GM19193 (cell line): ENCODE results near the gene QKI.

Experiments used
- POLR2A ChIP-seq: IDR thresholded peaks from 4 replicates; pipeline ENCODE4 v1.6.1; 2011; ENCODE audit not compliant: insufficient read depth, insufficient read length; ENCODE audit errors: extremely low read depth

Gene QKI

DNA sequence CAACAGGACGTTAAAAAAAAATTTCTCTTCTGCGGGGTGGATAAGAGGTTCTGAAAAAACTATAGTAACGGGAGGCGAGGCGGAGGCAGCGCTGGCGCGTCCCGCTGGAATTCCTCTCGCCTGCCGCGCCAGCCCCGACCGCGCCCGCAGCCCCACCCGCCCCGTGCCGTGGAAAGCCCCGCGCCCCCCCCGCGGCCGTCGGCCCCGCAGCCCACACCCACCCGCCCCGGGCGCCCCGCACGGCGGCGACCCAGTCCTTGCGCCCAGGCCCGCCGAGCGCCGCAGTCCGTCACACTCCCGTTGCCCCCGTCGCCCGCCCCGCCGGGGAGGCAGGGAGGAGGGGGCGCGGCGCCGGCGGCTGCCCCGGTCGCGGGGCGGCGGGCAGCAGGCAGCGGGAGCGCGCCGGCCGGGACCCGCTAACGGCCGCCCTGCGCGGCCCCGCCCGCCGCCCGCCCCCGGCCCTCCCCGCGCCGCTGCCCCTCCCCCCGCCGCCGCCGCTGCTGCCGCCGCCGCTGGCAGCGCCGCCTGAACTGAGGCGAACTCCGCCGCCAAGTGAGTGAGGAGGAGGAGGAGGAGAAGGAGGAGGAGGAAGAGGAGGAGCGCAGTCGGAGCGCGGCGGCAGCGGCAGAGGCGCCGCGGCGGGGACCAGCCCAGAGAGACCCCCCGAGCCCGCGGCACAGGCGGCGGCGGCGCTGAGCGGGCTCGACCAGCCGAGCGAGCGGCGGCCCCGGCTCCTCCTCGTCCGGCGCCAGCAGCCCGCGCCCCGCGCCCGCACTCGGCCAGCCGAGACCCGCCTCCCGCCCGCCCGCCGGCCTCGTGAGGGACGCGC lies at the start of gene QKI:
Gene QKI (plus strand): TSS at position 602 of the 829 bp plus-strand sequence. CDS start 476 bp downstream, outside the sequence.
- TF ChIP-seq POLR2A, result peak; percentile 59

- no peak for TF ChIP-seq POLR2A
Measured at GRCh38 chr6:163366288-163366687, 48.2 kb upstream of the QKI start.

- no peak for TF ChIP-seq POLR2A
Measured at GRCh38 chr6:163367497-163368183, 46.9 kb upstream of the QKI start.

DNA sequence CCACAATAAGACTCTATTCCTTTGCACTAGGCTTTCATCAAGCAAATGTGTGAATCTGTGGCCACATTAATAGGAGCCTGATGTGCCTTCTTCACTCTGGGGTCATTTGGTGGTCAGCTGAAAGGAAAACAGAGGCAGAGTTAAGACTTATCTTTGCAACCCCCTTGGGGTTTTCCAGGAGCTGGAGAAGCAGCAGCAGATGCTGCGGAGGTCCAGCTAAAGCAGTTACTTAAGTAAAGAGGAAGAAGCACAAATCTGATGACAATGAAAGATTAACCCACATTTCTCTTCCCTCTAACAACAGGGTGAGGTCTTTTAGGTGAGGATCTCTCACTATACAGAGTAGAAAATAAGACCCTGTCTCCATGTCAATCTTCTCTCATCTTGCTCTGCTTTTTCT lies 45.4 kb upstream of the QKI start:
- no peak for TF ChIP-seq POLR2A

- no peak for TF ChIP-seq POLR2A
Measured at GRCh38 chr6:163369628-163370365, 44.7 kb upstream of the QKI start.

- no peak for TF ChIP-seq POLR2A
Measured at GRCh38 chr6:163370464-163371117, 43.9 kb upstream of the QKI start.

DNA sequence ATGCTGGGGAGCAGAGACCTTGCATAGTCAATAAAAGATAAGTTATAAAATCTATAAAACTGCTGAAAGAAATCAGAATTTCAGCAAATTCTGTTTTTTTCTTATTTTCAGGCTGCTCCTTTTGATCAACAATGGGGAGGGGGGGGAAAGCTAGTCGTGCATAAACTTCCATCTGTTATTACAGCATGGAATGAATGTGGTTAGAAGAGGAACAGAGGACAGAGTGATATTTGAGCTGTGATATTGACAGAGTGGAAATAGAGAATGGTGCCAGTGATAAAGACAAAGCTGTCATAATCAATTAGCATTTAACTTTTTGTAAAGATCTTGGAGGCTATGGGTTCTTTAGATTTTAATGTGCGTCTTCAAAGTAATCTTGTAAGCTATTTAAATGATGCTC lies 43.4 kb upstream of the QKI start:
- no peak for TF ChIP-seq POLR2A

DNA sequence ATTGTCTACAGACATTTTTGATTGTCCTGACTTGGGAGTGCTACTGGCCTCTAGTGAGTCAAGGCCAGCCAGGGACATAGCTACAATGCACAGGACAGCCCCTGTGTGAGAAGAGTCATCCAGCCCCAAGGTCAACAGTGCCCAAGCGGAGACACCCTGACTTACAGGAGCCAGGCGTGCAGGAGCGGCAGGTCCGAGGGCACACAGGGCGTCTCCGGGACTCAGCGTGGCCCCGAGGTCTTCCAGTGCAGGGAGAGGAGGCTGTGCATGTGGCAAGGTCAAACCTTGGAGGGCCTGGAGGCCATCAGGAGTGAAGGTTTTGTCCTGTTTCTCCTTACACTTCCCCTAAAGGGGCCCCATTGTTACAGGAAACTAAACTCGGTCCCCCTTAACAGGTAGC lies 41.3 kb upstream of the QKI start:
- TF ChIP-seq POLR2A, result no peak

GRCh38 chr6:163375361-163375760 lies 39.2 kb upstream of the QKI start:
- no peak for TF ChIP-seq POLR2A

DNA sequence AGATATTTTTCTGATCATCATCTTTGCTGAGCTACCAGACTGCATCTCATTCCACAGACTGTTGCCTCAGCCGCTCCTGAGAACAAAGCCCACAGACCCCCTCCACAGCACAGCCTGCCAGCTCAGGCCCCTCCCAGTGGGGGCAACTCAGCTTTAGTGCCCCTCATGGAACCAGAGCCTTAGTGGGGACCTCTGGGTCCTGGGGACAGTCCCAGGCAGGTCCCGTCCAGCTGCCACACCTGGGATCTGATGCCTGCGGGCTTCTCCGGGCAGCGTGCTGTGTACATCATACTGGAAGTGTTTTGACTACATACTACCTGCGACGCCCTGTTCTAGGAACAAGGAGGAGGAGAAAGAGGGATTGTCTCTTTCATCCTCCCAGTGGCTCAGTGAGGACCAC lies 38.3 kb upstream of the QKI start:
- TF ChIP-seq POLR2A, result no peak

DNA sequence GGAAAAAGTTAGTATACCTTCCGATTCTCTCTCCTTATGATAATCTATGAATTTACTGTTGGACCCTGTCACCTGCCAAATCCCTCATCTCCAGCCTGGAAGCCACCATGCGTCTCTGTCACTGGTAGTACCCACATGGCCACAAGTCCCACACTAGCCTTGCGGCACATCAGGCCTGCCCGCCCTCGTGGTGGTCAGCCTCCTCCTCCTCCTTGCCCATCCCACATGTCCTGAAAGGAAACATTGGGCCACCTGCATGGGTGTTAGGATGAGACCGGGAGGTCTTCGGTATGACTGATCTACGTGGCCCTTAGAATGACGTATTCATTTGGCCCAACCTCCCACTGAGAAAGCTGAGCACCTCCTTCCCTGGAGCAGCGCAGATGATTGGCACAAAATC lies 37.0 kb upstream of the QKI start:
- TF ChIP-seq POLR2A, result no peak

DNA sequence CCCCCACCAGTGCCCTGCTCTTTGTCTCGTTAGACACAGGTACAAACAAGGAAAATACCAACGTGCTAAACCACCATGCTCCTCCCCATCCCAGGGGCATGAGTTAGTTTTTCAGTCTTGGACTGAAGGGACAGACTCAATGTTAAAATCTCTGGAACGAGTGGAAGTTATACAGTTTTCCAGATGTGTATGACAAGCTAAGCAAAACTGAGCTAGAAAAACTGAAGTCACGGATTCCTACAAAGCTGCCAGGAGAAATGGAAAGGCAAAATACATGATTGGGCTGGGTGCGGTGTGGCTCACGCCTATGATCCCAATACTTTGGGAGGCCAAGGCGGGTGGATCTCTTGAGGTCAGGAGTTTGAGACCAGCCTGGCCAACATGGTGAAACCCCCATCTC lies 34.3 kb upstream of the QKI start:
- TF ChIP-seq POLR2A, result no peak

- no peak for TF ChIP-seq POLR2A
Measured at GRCh38 chr6:163381118-163381756, 33.3 kb upstream of the QKI start.

DNA sequence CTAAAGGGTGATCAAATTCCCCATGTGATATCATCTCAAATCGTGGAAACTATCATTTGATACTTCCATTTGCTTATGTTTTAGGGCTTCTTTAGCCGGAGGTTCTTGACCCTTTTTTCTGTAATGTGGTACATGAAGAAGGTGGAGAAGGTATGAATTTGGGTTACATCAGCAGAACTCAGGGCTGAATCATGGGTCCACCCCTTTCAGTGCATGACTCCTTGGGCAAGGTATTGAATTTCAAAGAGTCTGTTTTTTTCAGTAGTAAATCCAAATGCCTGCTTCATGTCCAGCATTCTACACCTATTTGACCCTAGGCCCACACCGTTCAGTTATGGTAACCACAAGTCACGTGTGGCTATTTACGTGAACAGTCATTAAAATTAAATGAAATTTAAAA lies 30.6 kb upstream of the QKI start:
- TF ChIP-seq POLR2A, result no peak
